ENCODE results near the gene ABCC12.

Gene ABCC12

DNA sequence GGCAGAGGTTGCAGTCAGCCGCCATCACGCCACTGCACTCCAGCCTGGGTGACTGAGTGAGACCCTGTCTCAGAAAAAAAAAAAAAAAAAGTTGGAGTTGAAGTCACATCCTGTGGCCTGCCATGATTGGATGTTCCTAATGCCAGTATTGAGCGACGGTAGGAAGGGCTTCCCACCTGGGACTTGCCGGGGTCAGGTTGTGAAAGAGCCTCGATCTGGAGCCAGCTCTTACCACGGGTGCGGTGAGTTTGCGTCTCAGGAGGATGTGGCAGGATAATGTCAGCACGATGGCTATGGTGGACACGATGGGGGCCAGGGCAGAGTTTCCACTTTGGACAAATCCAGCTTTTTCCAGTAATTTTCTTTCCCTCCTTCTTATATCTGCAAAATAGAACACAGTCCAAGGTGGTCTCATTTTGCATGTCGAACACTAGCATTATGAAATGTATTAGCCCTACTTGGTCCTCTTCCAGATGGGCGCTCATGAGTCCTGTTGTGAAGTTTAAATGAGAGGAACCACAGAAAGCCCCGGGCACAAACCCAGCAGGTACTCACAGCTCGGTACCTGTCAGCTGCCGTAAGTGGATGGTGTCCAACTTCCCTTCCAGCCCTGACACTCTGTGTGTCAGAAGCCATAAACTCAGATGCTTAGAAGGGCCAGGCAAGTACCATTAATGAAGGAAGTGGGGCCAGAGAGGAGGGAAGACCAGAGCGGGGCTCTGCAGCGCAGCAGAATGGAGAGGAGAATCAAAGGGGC lies 22.2 kb downstream of the ABCC12 start:
- DNase-seq (ENCODE audit: low spot score), result no peak

GRCh38 chr16:48132696-48133095 lies 23.1 kb downstream of the ABCC12 start:
- no peak for DNase-seq (ENCODE audit: low spot score)

- no peak for DNase-seq (ENCODE audit: low spot score)
Measured at GRCh38 chr16:48131201-48131935, 24.4 kb downstream of the ABCC12 start.

GRCh38 chr16:48129926-48130325 lies 25.9 kb downstream of the ABCC12 start:
- no peak for DNase-seq (ENCODE audit: low spot score)

- no peak for DNase-seq (ENCODE audit: low spot score)
Measured at GRCh38 chr16:48128769-48129168, 27.0 kb downstream of the ABCC12 start.

GRCh38 chr16:48126801-48127644 lies 28.8 kb downstream of the ABCC12 start:
- no peak for DNase-seq (ENCODE audit: low spot score)

DNA sequence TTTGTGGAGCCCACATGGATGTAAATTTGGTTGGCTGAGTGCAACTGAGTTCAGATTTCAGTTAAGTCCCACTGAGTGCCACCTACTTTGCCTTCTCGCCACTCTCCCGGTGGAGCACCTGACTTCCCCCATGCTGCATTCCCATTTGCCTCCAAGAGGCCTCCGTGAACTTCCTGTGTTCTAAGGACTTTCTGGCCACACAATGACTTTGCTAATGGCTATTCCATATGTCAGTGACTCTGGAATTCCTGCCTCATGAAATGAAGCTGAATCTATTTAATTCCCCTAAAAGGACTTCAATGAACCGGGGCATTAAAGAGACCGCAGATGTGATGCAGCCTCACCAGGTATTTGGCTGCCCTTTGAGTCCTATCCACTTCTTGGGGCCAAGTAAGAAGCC lies 29.9 kb downstream of the ABCC12 start:
- no peak for DNase-seq (ENCODE audit: low spot score)

DNA sequence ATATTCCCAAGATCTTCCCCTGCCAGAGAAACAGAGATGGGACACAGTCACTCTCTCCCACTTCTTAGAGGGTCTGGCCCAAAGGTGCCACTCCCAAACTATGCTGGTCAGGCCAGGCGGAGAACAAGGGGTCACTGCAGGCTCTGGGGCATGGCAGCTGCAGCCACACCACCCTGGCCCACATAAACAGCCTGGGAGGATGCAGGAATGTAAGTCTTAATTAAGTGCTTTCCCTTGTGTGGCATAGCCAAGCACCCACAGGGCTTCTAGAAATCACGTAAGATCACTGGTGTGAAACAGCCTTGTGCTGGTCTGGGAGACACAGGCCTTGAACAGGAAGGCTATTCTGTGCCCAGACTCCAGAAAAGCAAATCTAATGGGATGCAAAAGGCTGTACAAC lies 31.5 kb downstream of the ABCC12 start:
- DNase-seq (ENCODE audit: low spot score), result no peak

DNA sequence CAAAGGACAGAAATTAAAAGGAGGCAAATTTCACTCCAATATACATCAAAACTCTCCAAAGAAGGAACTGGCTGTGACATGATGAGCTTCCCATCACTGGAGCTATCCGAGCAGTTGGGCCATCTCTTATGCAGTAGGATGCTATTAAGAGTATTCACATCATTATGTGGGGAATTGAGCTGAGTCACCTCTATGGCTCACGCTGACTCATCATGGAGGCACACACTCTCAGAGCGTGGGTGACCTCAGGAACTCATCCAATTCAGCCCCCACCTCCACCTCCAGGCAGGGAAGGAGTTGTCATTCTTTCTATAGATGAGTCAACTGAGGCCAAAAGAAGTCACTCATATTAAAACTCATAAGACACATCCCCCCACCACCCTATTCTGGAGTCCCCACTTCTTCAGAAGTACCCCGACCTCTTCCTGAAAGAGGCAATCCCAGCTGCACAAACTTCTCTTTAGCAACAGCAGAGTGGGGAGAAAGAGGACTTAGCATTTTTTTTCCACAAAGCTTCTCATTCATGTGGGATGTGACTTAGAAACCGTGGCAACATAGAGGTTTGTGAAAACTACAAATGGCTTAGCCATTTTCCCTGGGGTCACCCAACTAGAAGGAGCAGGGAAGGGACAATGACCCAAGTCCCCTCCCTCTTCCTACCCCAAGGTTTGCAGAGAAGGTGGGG lies 32.5 kb downstream of the ABCC12 start:
- no peak for DNase-seq (ENCODE audit: low spot score)

- DNase-seq (ENCODE audit: low spot score), result no peak
Measured at GRCh38 chr16:48121276-48121675, 34.5 kb downstream of the ABCC12 start.

GRCh38 chr16:48118841-48119240 lies 37.0 kb downstream of the ABCC12 start:
- no peak for DNase-seq (ENCODE audit: low spot score)

GRCh38 chr16:48117217-48118105 lies 38.3 kb downstream of the ABCC12 start:
- peak; percentile 76 for DNase-seq (ENCODE audit: low spot score)

DNA sequence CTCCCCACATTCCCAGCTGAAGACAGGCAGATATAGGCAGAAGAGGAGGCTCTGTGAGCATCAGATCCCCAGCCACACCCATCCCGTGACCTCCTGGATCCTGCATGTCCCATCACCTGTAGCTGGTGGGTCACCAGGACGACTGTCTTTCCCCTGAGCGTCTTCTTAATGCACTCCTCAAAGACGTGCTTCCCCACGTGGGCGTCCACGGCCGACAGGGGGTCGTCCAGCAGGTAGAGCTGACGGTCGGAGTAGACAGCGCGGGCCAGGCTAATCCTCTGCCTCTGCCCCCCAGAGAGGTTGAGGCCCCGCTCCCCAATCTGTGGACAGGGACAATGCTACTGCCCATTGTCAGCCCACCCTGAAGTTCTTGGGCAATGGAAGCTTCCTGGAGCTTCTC lies 40.5 kb downstream of the ABCC12 start:
- DNase-seq (ENCODE audit: low spot score), result no peak

DNA sequence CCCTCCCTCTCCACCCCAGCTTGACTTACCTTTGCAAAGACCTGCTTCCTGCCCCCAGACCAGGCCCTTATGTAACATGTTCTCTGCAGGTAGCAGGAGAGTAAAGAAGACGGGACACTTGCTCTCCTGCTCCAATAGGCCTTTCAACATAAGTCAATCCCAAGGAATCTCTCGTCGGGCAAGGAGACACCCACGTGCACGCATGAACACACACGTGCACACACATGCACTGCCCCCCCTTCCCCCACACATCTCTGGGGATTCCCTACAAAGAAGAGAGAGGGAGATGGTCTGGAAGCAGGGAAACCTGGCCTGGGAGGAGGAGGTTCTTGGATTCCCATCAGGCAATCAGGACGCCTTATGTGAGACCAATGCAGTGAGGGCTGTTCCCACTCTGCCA lies 41.4 kb downstream of the ABCC12 start:
- no peak for DNase-seq (ENCODE audit: low spot score)

GRCh38 chr16:48113471-48113870 lies 42.3 kb downstream of the ABCC12 start:
- DNase-seq (ENCODE audit: low spot score), result no peak

DNA sequence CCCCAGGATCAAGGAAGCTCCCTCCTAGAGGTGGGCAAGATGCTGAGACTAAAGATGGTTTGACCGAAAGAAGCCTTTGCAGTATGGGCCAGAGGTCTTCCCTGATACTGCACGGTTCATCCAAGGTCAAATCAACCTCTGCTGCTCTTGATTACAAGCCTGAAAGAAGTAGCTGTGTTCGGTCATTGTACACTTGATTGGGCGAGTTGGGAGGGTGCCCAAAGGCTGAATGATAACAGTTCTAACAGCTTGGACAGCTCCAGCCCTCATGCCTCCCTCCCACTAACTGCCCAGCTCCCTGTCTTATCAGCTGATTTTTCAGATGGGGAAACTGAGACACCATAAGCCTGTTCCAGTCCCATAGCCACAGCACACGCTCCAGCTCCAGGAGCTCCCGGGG lies 42.8 kb downstream of the ABCC12 start:
- no peak for DNase-seq (ENCODE audit: low spot score)

DNA sequence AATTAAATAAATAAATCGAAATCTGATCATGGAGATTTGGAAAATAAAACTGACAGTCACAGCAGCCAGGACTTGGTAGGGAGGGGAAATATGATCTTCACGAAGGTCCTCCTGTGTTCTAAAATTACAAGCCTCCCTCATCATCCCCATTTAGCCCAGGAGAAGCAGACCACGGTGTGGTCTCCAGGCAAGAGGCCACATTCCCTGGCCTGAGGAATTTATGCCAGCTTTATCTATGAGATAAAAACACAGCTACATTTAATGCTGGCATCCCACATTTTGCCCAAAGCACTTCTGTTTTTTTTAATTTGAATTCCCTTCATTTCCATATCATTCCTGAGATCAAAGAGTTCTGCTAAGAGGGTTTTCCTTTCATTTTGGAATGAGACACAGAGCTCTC lies 43.2 kb downstream of the ABCC12 start:
- no peak for DNase-seq (ENCODE audit: low spot score)

- no peak for DNase-seq (ENCODE audit: low spot score)
Measured at GRCh38 chr16:48110982-48111381, 44.8 kb downstream of the ABCC12 start.

- DNase-seq (ENCODE audit: low spot score), result no peak
Measured at GRCh38 chr16:48110000-48110399, 45.8 kb downstream of the ABCC12 start.

- no peak for DNase-seq (ENCODE audit: low spot score)
Measured at GRCh38 chr16:48109475-48109874, 46.3 kb downstream of the ABCC12 start.

DNA sequence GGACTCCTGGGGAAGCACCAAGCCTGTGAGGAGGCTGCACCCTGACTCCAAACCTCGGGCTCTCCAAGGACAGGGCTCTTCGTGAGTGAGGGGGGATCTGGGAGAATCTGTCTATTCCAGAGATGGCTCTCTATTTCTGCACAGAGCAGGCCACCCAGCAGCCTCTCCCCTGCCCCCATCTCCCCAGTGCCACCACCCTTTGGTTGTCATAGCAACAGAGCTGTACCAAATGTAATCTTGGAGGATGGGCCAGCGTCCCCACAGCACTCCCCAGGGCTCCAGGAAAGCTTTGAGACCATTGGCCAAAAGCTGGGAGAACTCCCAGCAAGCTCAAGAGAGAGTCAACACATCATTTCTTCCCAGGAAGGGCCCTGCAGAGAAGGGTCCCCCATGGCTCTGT lies 49.3 kb downstream of the ABCC12 start:
- no peak for DNase-seq (ENCODE audit: low spot score)
